Suprapubic skin (tissue), 4 donors: Measurements from ENCODE around the gene PGBD5.

Experiments used
- CTCF ChIP-seq, 2 donors: fragments of 200-600 bp in 1 of 2; fragments of 450-650 bp in 1 of 2; sonication (generic) in 1 of 2; IDR thresholded peaks; one replicate each; pipeline ENCODE4 v1.5.1; 2016 to 2019; ENCODE audit warnings: antibody characterized with exemption in 2 of 2, mild to moderate bottlenecking in 1 of 2, moderate library complexity in 1 of 2
- EP300 ChIP-seq: sonication (generic); formaldehyde crosslinking; IDR thresholded peaks from one replicate; pipeline ENCODE4 v1.6.1; 2017; ENCODE audit warnings: antibody characterized with exemption
- POLR2AphosphoS5 ChIP-seq, 3 donors: sonication (generic); formaldehyde crosslinking; IDR thresholded peaks; one replicate each; pipeline ENCODE4 v1.6.1; 2017; ENCODE audit warnings: antibody characterized with exemption in 3 of 3

- TF ChIP-seq POLR2AphosphoS5 (IDR thresholded peaks at IDR 0.05) = no peak
- no peak for TF ChIP-seq EP300
- TF ChIP-seq CTCF (IDR thresholded peaks at IDR 0.05) = no peak
Observed at GRCh38 chr1:230370109-230370508, 56.0 kb downstream of the PGBD5 start.
